ENCODE measurements around the gene CELF1. TPM values are rescaled to one million over a fixed set of nuclear protein-coding genes. Genes with fewer than 3 reads are reported as not detected.

The CELF1 gene
- total and polyA plus RNA-seq, 2 donors (not counting 1 experiment from before 2014, with no cell fraction given) = 52.0 to 153 TPM

DNA sequence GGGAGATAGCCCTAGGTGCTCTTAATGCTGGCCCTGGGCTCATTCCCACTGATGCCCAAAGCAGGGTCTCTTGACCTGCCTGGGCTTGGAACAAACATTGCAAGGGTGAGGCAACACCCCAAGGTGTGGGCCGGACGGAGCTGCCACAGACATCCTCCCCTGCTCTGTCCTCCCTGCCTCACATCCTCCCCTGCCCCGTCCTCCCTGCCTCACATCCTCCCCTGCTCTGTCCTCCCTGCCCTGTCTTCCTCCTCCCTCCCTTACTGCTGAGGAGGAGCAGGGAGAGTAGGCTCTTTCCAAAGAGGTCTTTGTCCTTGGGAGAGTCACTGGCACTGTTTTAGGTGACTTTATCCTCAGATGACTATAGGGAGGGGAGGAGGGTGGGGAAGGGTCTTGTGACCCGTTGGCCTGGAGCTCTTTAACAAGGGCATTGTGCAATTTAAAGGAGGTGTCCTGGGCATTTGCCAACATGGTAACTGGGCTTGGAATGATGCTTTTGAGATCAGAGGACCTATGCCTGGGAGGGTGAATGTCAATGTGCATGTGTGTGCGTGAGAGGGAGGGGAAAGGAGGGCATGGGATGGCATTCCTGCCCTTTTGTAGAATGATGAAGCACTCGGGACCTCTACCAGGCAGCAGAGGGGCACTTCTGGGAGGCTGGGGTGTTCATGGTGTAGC is 34.2 kb upstream of the CELF1 start:
- Mint-ChIP-seq H3K9me3 (ENCODE audit: insufficient read depth) (no peaks in the 10 kb centered on the region), H3K27me3 (peaks cover 3% of the 10 kb centered on the region), H3K27ac (no peak overlapping the region), H3K4me1 (peaks cover 2% of the 10 kb centered on the region), H3K4me3 (no peak overlapping the region)
- Histone ChIP-seq H2AFZ (ENCODE audit: insufficient read depth, low read depth, low read length, poor library complexity, severe bottlenecking) (no peak overlapping the region), H3K79me2 (ENCODE audit: control insufficient read depth, insufficient read depth, low read length) (no peaks in the 10 kb centered on the region), H3K27me3 (replicated peaks in 1 of 4; ENCODE audit: control extremely low read depth in 1 of 4, control insufficient read depth in 3 of 4, insufficient read depth in 4 of 4, low read length in 3 of 4) (peaks cover 0 to 6% (median 0%) of the 10 kb centered on the region in 4 experiments), H3K36me3 (replicated peaks in 1 of 2; ENCODE audit: control extremely low read depth in 1 of 2, control insufficient read depth in 1 of 2, extremely low read depth in 1 of 2, insufficient read depth in 2 of 2, low read length in 1 of 2) (peaks cover 0 to 32% of the 10 kb centered on the region in 2 experiments), H4K20me1 (ENCODE audit: control insufficient read depth, insufficient read depth, low read length, poor library complexity, severe bottlenecking) (no peaks in the 10 kb centered on the region), H3K9ac (ENCODE audit: low read length) (no peak overlapping the region), H3K4me1 (ENCODE audit: control insufficient read depth in 2 of 2, insufficient read depth in 2 of 2, low read length in 2 of 2) (peaks cover 0 to 3% of the 10 kb centered on the region in 2 donors), H3K27ac (ENCODE audit: low read length in 2 of 2) (no peak overlapping the region), H3K4me3 (ENCODE audit: control extremely low read depth in 1 of 5, extremely low read depth in 1 of 5, insufficient read depth in 1 of 5, low read depth in 2 of 5, low read length in 4 of 5) (no peak overlapping the region), H3K9me3 (ENCODE audit: control extremely low read depth in 1 of 3, control insufficient read depth in 2 of 3, insufficient read depth in 1 of 3, low read length in 2 of 3) (no peaks in the 10 kb centered on the region), H3K4me2 (replicated peaks; ENCODE audit: low read depth, low read length, poor library complexity, severe bottlenecking) (no peak overlapping the region)
- intact Hi-C loops (cut with micrococcal nuclease) = no loop called here
- ATAC-seq (ENCODE audit: low read depth) (no peak), DNase-seq (no peak)
- ChIA-PET CTCF (no interaction called here), POLR2A (interaction anchor here (0.6 kb wide), 1 partner anchor 370 kb away, joined by 6 read pairs; no protein-coding TSS in a partner anchor)
- 82% methylated on average over 5 of the region's 6 CpGs for WGBS (ENCODE audit: insufficient coverage)
- TF ChIP-seq CTCF (IDR thresholded peaks at IDR 0.05) (no peak), EZH2 (IDR thresholded peaks at IDR 0.05; ENCODE audit: borderline replicate concordance, insufficient read depth, low read depth, low read length, poor library complexity, severe bottlenecking) (no peak)

GRCh38 chr11:47586098-47586855 is 33.3 kb upstream of the CELF1 start, which contains the start of gene FAM180B:
FAM180B (plus strand) TSS chr11:47586678; CDS start chr11:47586769, 91 bp downstream.
- Mint-ChIP-seq H3K27ac (no peak within 1 kb of the TSS), H3K4me1 (no peaks in the 10 kb centered on the region), H3K9me3 (ENCODE audit: insufficient read depth) (no peaks in the 10 kb centered on the region), H3K4me3 (no peak within 1 kb of the TSS), H3K27me3 (no peaks in the 10 kb centered on the region)
- POLR2A ChIA-PET = interaction anchor here (0.7 kb wide), 1 partner anchor 10 kb away, joined by 3 read pairs; no protein-coding TSS in a partner anchor
- DNase-seq (no peak), ATAC-seq (ENCODE audit: low read depth) (no peak)
- H3K9ac ChIP-seq (ENCODE audit: low read length) = no peak within 1 kb of the TSS
- no peak within 1 kb of the TSS for H3K27ac ChIP-seq (ENCODE audit: low read length in 2 of 2)
- no peaks in the 10 kb centered on the region for H3K27me3 ChIP-seq (replicated peaks in 1 of 4; ENCODE audit: control extremely low read depth in 1 of 4, control insufficient read depth in 3 of 4, insufficient read depth in 4 of 4, low read length in 3 of 4)
- intact Hi-C loops (cut with micrococcal nuclease) = no loop called here
- peaks cover 0 to 41% of the 10 kb centered on the region in 2 experiments for H3K36me3 ChIP-seq (replicated peaks in 1 of 2; ENCODE audit: control extremely low read depth in 1 of 2, control insufficient read depth in 1 of 2, extremely low read depth in 1 of 2, insufficient read depth in 2 of 2, low read length in 1 of 2)
- H3K79me2 ChIP-seq (ENCODE audit: control insufficient read depth, insufficient read depth, low read length) = no peaks in the 10 kb centered on the region
- CTCF ChIA-PET = no interaction called here
- WGBS (ENCODE audit: insufficient coverage) = 86% methylated on average over 12 of the region's 12 CpGs
- TF ChIP-seq CTCF (IDR thresholded peaks at IDR 0.05) (no peak), EZH2 (IDR thresholded peaks at IDR 0.05; ENCODE audit: borderline replicate concordance, insufficient read depth, low read depth, low read length, poor library complexity, severe bottlenecking) (no peak)
- H3K4me3 ChIP-seq (ENCODE audit: control extremely low read depth in 1 of 5, extremely low read depth in 1 of 5, insufficient read depth in 1 of 5, low read depth in 2 of 5, low read length in 4 of 5) = no peak within 1 kb of the TSS
- no peaks in the 10 kb centered on the region for H4K20me1 ChIP-seq (ENCODE audit: control insufficient read depth, insufficient read depth, low read length, poor library complexity, severe bottlenecking)
- no peak within 1 kb of the TSS for H3K4me2 ChIP-seq (replicated peaks; ENCODE audit: low read depth, low read length, poor library complexity, severe bottlenecking)
- H3K4me1 ChIP-seq (ENCODE audit: control insufficient read depth in 2 of 2, insufficient read depth in 2 of 2, low read length in 2 of 2) = no peaks in the 10 kb centered on the region
- H2AFZ ChIP-seq (ENCODE audit: insufficient read depth, low read depth, low read length, poor library complexity, severe bottlenecking) = no peak within 1 kb of the TSS
- H3K9me3 ChIP-seq (ENCODE audit: control extremely low read depth in 1 of 3, control insufficient read depth in 2 of 3, insufficient read depth in 1 of 3, low read length in 2 of 3) = no peaks in the 10 kb centered on the region
